Fibroblast of villous mesenchyme (primary cell): ENCODE data around the gene ADCY5. TPM values are rescaled to one million over a fixed set of nuclear protein-coding genes. Genes with fewer than 3 reads are reported as not detected.

ENCODE experiments used
- DNase-seq: peaks from one replicate; pipeline ENCODE4 v3.0.0-alpha.2; 2010; ENCODE audit warnings: low read depth
- H3K4me3 ChIP-seq: 2 replicates; pipeline ENCODE4 v1.5.1; 2011; ENCODE audit warnings: low read depth, mild to moderate bottlenecking, low read length
- CTCF ChIP-seq: IDR thresholded peaks from 2 replicates; pipeline ENCODE4 v1.5.1; 2012; ENCODE audit warnings: low read depth, mild to moderate bottlenecking, low read length; ENCODE audit not compliant: insufficient read depth
- total RNA-seq: library from RNA; depleted of rRNA; stranded (reverse); fragments of >200 nt; gene quantifications from 2 replicates; pipeline ENCODE4 v1.2.3, GENCODE V29; 2012

Gene ADCY5
- total RNA-seq, 1 donor = 0.43 TPM

GRCh38 chr3:123312331-123313265, 136.3 kb downstream of the ADCY5 start:
- H3K4me3 ChIP-seq = no peak overlapping the region
- no peak for TF ChIP-seq CTCF
- peak; percentile 16 for DNase-seq

GRCh38 chr3:123311201-123311600, 137.7 kb downstream of the ADCY5 start:
- H3K4me3 ChIP-seq = no peak overlapping the region
- TF ChIP-seq CTCF = no peak
- no peak for DNase-seq

- DNase-seq = no peak
- H3K4me3 ChIP-seq = no peak overlapping the region
- TF ChIP-seq CTCF = no peak
Measured at GRCh38 chr3:123310741-123311140, 138.1 kb downstream of the ADCY5 start.

- DNase-seq = no peak
- TF ChIP-seq CTCF = no peak
- no peak overlapping the region for H3K4me3 ChIP-seq
Measured at GRCh38 chr3:123310186-123310585, 138.7 kb downstream of the ADCY5 start.

- H3K4me3 ChIP-seq = no peak overlapping the region
- DNase-seq = no peak
- no peak for TF ChIP-seq CTCF
Measured at GRCh38 chr3:123307064-123307463, 141.8 kb downstream of the ADCY5 start.

- no peak for DNase-seq
- H3K4me3 ChIP-seq = no peak overlapping the region
- TF ChIP-seq CTCF = no peak
Measured at GRCh38 chr3:123305192-123305591, 143.7 kb downstream of the ADCY5 start.
